ENCODE measurements around the gene RIN1. TPM values are rescaled to one million over a fixed set of nuclear protein-coding genes. Genes with fewer than 3 reads are reported as not detected.
A peak's percentile ranks its signal among the peaks of the same experiment; 100 is the strongest.

RIN1 gene
- total and polyA plus RNA-seq, 2 of the 13 experiments (the other 11 are each of a cell fraction or from before 2014, with no cell fraction given): 2.4 to 4.1 TPM

- TF ChIP-seq ZNF362 (CRISPR knock-in tag; IDR thresholded peaks at IDR 0.05; ENCODE audit: borderline replicate concordance) (no peak), ZFP36L2 (CRISPR knock-in tag; IDR thresholded peaks at IDR 0.05) (no peak), GMEB1 (CRISPR knock-in tag; IDR thresholded peaks at IDR 0.05; ENCODE audit: borderline replicate concordance) (no peak), SALL2 (CRISPR knock-in tag; IDR thresholded peaks at IDR 0.05) (no peak), IKZF4 (CRISPR knock-in tag; IDR thresholded peaks at IDR 0.05; ENCODE audit: borderline replicate concordance, low read depth, not compliant biosample characterization) (no peak), ZNF724P (CRISPR knock-in tag; IDR thresholded peaks at IDR 0.05; ENCODE audit: borderline replicate concordance) (peak; percentile 29; the same call in 1 of the 2 replicates), ZNF605 (CRISPR knock-in tag; IDR thresholded peaks at IDR 0.05) (no peak), ZNF607 (CRISPR knock-in tag; IDR thresholded peaks at IDR 0.05; ENCODE audit: borderline replicate concordance) (peak; percentile 24; the same call in 1 of the 2 replicates), KLF15 (CRISPR knock-in tag; IDR thresholded peaks at IDR 0.05; ENCODE audit: borderline replicate concordance) (no peak), POLR2A (IDR thresholded peaks at IDR 0.05; ENCODE audit: insufficient read depth in 1 of 2, low read depth in 2 of 2, low read length in 2 of 2) (peak in 1 of 2 experiments; percentile 14; a peak in 1 of 4 replicates)
These were observed 552 bp downstream of the RIN1 start (continued) for GRCh38 chr11:66335531-66336233.

All from HepG2 (cell line).